IMR-90 (cell line): Measurements from ENCODE around the gene CAPSL.

Source experiments
- CEBPB ChIP-seq: IDR thresholded peaks from 2 replicates; pipeline ENCODE4 v1.6.1; 2012; ENCODE audit warnings: low read depth, low read length, improper control_type of control experiment
- CTCF ChIP-seq: conservative IDR thresholded peaks from 2 replicates; pipeline ENCODE4 v1.5.1; 2012; ENCODE audit warnings: mild to moderate bottlenecking, low read depth, low read length, improper control_type of control experiment
- MAZ ChIP-seq: IDR thresholded peaks from 2 replicates; pipeline ENCODE4 v1.6.1; 2012; ENCODE audit warnings: low read depth, mild to moderate bottlenecking, low read length, improper control_type of control experiment, moderate library complexity, borderline replicate concordance
- POLR2A ChIP-seq: IDR thresholded peaks from 2 replicates; pipeline ENCODE4 v1.6.1; 2012; ENCODE audit warnings: mild to moderate bottlenecking, low read depth, low read length
- RAD21 ChIP-seq: IDR thresholded peaks from 2 replicates; pipeline ENCODE4 v1.6.1; 2012; ENCODE audit warnings: low read length, improper control_type of control experiment

GRCh38 chr5:35938568-35939227 is at the start of gene CAPSL:
- no peak for TF ChIP-seq CEBPB
- TF ChIP-seq CTCF = no peak
- no peak for TF ChIP-seq MAZ
- TF ChIP-seq RAD21 = no peak
- no peak for TF ChIP-seq POLR2A
